GM10266 (cell line): ENCODE data around the gene KRT39.

Experiments
- DNase-seq: peaks from one replicate; pipeline ENCODE4 v3.0.0; 2012; ENCODE audit errors: extremely low spot score
- TF ChIP-seq, protein P1 (sequence below): IDR thresholded peaks from 2 replicates; pipeline ENCODE4 v1.5.1; 2012; ENCODE audit warnings: mild to moderate bottlenecking, low read depth; ENCODE audit not compliant: control insufficient read depth, insufficient read depth; ENCODE audit errors: missing control alignments

Gene KRT39

GRCh38 chr17:40945414-40945813, 21.3 kb downstream of the KRT39 start:
- TF ChIP-seq, protein P1, sequence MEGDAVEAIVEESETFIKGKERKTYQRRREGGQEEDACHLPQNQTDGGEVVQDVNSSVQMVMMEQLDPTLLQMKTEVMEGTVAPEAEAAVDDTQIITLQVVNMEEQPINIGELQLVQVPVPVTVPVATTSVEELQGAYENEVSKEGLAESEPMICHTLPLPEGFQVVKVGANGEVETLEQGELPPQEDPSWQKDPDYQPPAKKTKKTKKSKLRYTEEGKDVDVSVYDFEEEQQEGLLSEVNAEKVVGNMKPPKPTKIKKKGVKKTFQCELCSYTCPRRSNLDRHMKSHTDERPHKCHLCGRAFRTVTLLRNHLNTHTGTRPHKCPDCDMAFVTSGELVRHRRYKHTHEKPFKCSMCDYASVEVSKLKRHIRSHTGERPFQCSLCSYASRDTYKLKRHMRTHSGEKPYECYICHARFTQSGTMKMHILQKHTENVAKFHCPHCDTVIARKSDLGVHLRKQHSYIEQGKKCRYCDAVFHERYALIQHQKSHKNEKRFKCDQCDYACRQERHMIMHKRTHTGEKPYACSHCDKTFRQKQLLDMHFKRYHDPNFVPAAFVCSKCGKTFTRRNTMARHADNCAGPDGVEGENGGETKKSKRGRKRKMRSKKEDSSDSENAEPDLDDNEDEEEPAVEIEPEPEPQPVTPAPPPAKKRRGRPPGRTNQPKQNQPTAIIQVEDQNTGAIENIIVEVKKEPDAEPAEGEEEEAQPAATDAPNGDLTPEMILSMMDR = no peak
- no peak for DNase-seq

DNA sequence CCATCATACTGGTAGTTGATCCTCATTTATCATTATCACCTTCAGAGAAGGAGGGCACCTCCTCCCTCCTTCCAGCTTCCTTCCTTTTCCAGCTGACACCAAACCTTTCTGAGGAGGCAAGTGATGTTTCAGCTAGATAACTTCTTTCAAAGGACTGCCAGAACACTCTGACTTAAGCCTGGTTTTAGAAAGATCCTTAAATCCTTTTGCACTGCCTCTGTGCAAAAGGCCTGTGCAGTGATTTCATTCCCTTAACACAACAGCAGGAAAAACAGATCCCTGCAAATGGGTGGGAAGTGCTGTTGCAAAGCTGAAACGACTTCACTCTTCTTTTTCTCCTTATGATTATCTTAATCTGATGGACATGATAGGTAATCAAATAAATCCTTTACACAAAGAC, 22.2 kb downstream of the KRT39 start:
- DNase-seq = no peak
- TF ChIP-seq, protein P1 = no peak

DNA sequence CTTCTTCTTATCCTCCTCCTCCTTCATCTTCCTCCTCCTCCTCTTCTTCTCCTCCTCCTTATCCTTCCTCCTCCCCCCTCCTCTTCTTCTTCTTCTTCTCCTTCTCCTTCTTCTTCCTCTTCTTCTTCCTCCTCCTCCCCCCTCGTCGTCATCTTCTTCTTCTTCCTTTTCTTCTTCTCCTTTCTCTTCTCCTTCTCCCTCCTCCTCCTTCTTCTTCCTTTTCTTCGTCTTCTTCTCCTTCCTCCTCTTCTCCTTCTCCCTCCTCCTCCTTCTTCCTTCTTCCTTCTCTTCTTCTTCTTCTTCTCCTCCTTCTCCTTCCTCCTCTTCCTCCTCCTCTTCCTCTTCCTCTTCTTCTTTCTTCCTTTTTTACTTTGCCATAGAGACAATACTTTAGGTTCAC, 24.2 kb downstream of the KRT39 start:
- TF ChIP-seq, protein P1 = no peak
- no peak for DNase-seq

- TF ChIP-seq, protein P1 = no peak
- DNase-seq = no peak
Observed at GRCh38 chr17:40940266-40940665, 26.5 kb downstream of the KRT39 start.

DNA sequence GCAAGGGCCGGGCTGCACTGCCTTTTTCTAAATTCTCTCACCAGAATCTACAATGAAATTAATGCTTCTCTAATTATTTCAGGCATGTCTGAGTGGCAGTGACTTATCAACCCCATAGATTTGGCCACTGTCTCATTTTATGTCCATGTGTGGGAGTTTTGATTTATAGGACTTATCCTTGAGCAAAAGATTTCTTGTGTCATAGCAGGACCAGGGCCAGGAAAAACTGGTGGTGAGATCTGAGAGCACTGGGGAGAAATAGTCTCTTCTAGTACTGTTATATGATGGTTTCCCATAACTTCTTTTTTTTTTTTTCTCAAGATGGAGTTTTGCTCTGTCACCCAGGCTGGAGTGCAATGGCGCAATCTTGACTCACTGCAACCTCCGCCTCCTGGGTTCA, 27.8 kb downstream of the KRT39 start:
- DNase-seq = no peak
- TF ChIP-seq, protein P1 = no peak

DNA sequence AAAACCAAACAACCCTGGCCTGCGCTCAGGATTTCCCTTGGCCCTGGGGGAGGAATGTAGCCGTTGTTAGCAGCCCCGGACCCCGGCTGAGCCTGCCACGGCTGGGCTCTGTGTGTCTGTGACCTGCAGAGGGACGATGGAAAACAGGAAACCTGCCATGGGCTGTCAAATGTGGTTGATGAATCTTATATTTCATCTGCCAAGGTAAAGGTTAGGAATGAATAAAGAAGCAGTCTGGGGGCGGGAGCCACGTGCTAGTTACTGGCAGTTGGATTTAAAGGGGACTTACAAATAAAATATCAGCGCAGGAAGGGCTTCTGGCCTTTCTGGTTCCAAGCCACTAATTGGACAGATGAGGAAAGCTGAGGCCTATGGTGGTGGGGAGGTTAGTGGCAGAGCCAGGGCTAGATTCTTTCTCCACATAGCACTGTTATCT, 29.3 kb downstream of the KRT39 start, which contains the start of gene KRT23:
KRT23 (minus strand) TSS at position 263 of the 436 bp plus-strand sequence. CDS start 1,043 bp downstream, outside the sequence.
- TF ChIP-seq, protein P1 = no peak
- no peak for DNase-seq

DNA sequence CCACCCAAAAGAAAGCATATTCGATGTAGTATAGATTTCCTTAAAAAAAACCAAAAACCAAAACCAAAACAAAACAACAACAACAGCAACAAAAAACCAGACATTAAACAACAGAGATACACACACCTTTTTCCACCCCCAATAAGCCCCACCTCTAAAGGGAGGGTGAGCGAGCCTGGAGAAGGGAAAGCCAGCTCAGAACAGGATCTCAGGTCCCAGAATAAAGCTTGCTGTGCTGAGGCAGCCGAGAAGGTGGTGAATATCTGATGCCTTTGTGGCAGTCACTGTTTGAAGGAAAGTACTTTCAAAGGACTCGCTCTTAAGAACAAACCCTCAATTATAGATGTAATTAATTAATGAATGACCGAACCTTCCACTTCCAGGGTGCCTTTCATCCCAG, 29.8 kb downstream of the KRT39 start:
- TF ChIP-seq, protein P1 = no peak
- DNase-seq = no peak
